H9 (cell line): Measurements from ENCODE around the gene TMEM156. TPM values are rescaled to one million over a fixed set of nuclear protein-coding genes. Genes with fewer than 3 reads are reported as not detected.

Source experiments
- DNase-seq: peaks from one replicate; pipeline ENCODE4 v3.0.0-alpha.2; 2017
- H2AFZ ChIP-seq: one replicate; pipeline ENCODE4 v1.6.1; 2013; ENCODE audit warnings: mild to moderate bottlenecking, low read length, control low read depth, moderate library complexity
- H2AK5ac ChIP-seq: 2 replicates; pipeline ENCODE4 v1.6.1; 2013; ENCODE audit warnings: low read length, control low read depth, mixed read lengths; ENCODE audit not compliant: insufficient read length
- H2BK120ac ChIP-seq: one replicate; pipeline ENCODE4 v1.6.1; 2013; ENCODE audit warnings: low read depth, mild to moderate bottlenecking, low read length, control low read depth, inconsistent platforms; ENCODE audit not compliant: poor library complexity, severe bottlenecking
- H2BK12ac ChIP-seq: 2 replicates; pipeline ENCODE4 v1.6.1; 2013; ENCODE audit warnings: low read length, control low read depth, mixed read lengths, low read depth; ENCODE audit not compliant: insufficient read length
- H2BK15ac ChIP-seq: 2 replicates; pipeline ENCODE4 v1.6.1; 2013; ENCODE audit warnings: low read depth, low read length, control low read depth
- H2BK20ac ChIP-seq: one replicate; pipeline ENCODE4 v1.6.1; 2013; ENCODE audit warnings: low read depth, mild to moderate bottlenecking, low read length, control low read depth, inconsistent platforms; ENCODE audit not compliant: poor library complexity, severe bottlenecking
- H2BK5ac ChIP-seq: 2 replicates; pipeline ENCODE4 v1.6.1; 2013; ENCODE audit warnings: low read length, control low read depth, mixed read lengths; ENCODE audit not compliant: insufficient read length
- H3K14ac ChIP-seq: 2 replicates; pipeline ENCODE4 v1.6.1; 2013; ENCODE audit warnings: low read length, control low read depth; ENCODE audit not compliant: insufficient read depth
- H3K18ac ChIP-seq: 2 replicates; pipeline ENCODE4 v1.6.1; 2013; ENCODE audit warnings: low read depth, mild to moderate bottlenecking, mixed read lengths, low read length, control low read depth; ENCODE audit not compliant: insufficient read length
- H3K23ac ChIP-seq: 2 replicates; pipeline ENCODE4 v1.6.1; 2013; ENCODE audit warnings: low read length, control low read depth, mixed read lengths, low read depth; ENCODE audit not compliant: insufficient read length
- H3K23me2 ChIP-seq: 2 replicates; pipeline ENCODE4 v1.6.1; 2013; ENCODE audit warnings: low read depth, mild to moderate bottlenecking, mixed read lengths, low read length, control low read depth; ENCODE audit not compliant: insufficient read length, poor library complexity, severe bottlenecking
- H3K27ac ChIP-seq: 2 replicates; pipeline ENCODE4 v1.5.1; 2013; ENCODE audit warnings: low read length, control low read depth, mixed read lengths, low read depth; ENCODE audit not compliant: insufficient read length
- H3K27me3 ChIP-seq: 2 replicates; pipeline ENCODE4 v1.6.1; 2013; ENCODE audit warnings: low read length, control low read depth, inconsistent platforms; ENCODE audit not compliant: insufficient read depth
- H3K4ac ChIP-seq: 2 replicates; pipeline ENCODE4 v1.6.1; 2013; ENCODE audit warnings: low read depth, mild to moderate bottlenecking, control low read depth, inconsistent platforms, low read length, moderate library complexity
- H3K4me1 ChIP-seq: 2 replicates; pipeline ENCODE4 v1.6.1; 2013; ENCODE audit warnings: low read length, control low read depth, inconsistent platforms; ENCODE audit not compliant: insufficient read depth
- H3K4me2 ChIP-seq: 2 replicates; pipeline ENCODE4 v1.6.1; 2013; ENCODE audit warnings: low read length, control low read depth, mixed read lengths; ENCODE audit not compliant: insufficient read length, insufficient read depth
- H3K56ac ChIP-seq: 2 replicates; pipeline ENCODE4 v1.6.1; 2013; ENCODE audit warnings: low read depth, mild to moderate bottlenecking, mixed read lengths, low read length, control low read depth; ENCODE audit not compliant: insufficient read length
- H3K79me1 ChIP-seq: 2 replicates; pipeline ENCODE4 v1.6.1; 2013; ENCODE audit warnings: low read depth, mild to moderate bottlenecking, moderate library complexity, low read length, control low read depth, inconsistent platforms; ENCODE audit not compliant: insufficient read depth, poor library complexity, severe bottlenecking
- H3K79me2 ChIP-seq: 2 replicates; pipeline ENCODE4 v1.6.1; 2013; ENCODE audit warnings: low read length, control low read depth, inconsistent platforms; ENCODE audit not compliant: insufficient read depth
- H3K9ac ChIP-seq: 2 replicates; pipeline ENCODE4 v1.6.1; 2013; ENCODE audit warnings: low read length, control low read depth, mixed read lengths; ENCODE audit not compliant: insufficient read length; ENCODE audit errors: extremely low read depth
- H3K9me3 ChIP-seq: one replicate; pipeline ENCODE4 v1.6.1; 2013; ENCODE audit warnings: low read depth, low read length, inconsistent platforms; ENCODE audit not compliant: control insufficient read depth
- H3T11ph ChIP-seq: one replicate; pipeline ENCODE4 v1.6.1; 2013; ENCODE audit warnings: mild to moderate bottlenecking, low read length, control low read depth, inconsistent platforms
- H4K20me1 ChIP-seq: one replicate; pipeline ENCODE4 v1.6.1; 2013; ENCODE audit not compliant: control insufficient read depth, insufficient read length, insufficient read depth
- H4K5ac ChIP-seq: 2 replicates; pipeline ENCODE4 v1.6.1; 2013; ENCODE audit warnings: low read depth, mild to moderate bottlenecking, mixed read lengths, low read length, control low read depth; ENCODE audit not compliant: insufficient read length
- H4K8ac ChIP-seq: replicated peaks from 2 replicates; pipeline ENCODE4 v1.6.1; 2013; ENCODE audit warnings: low read length, control low read depth, mixed read lengths, low read depth; ENCODE audit not compliant: insufficient read length
- H4K91ac ChIP-seq: 2 replicates; pipeline ENCODE4 v1.6.1; 2013; ENCODE audit warnings: low read depth, mild to moderate bottlenecking, moderate library complexity, mixed read lengths, low read length, control low read depth; ENCODE audit not compliant: insufficient read length
- H3K27ac Mint-ChIP-seq, 3 experiments: 2 replicates in 2 of 3; 3 replicates in 1 of 3; pipeline ENCODE4 v1.8.0; 2020 to 2021; ENCODE audit warnings: mixed read lengths in 3 of 3, mild to moderate bottlenecking in 1 of 3, moderate library complexity in 1 of 3
- H3K27me3 Mint-ChIP-seq: 2 replicates; pipeline ENCODE4 v1.8.0; 2021; ENCODE audit warnings: low read depth, mild to moderate bottlenecking, moderate library complexity, mixed read lengths
- H3K36me3 Mint-ChIP-seq, 3 experiments: 2 replicates in 2 of 3; 3 replicates in 1 of 3; pipeline ENCODE4 v1.8.0; 2020 to 2021; ENCODE audit warnings: low read depth in 3 of 3, mixed read lengths in 3 of 3; ENCODE audit not compliant: insufficient read depth in 1 of 3
- H3K4me1 Mint-ChIP-seq, 2 experiments: 2 replicates each; pipeline ENCODE4 v1.8.0; 2020; ENCODE audit warnings: mixed read lengths in 2 of 2
- H3K4me3 Mint-ChIP-seq, 2 experiments: 2 replicates in 1 of 2; 3 replicates in 1 of 2; pipeline ENCODE4 v1.8.0; 2020 to 2021; ENCODE audit warnings: mild to moderate bottlenecking in 2 of 2, mixed read lengths in 2 of 2, moderate library complexity in 1 of 2
- H3K9me3 Mint-ChIP-seq, 2 experiments: 2 replicates in 1 of 2; 3 replicates in 1 of 2; pipeline ENCODE4 v1.8.0; 2020; ENCODE audit warnings: mild to moderate bottlenecking in 2 of 2, mixed read lengths in 2 of 2, moderate library complexity in 1 of 2
- CTCF ChIP-seq: fragments of 200-600 bp; sonication (generic); conservative IDR thresholded peaks from 3 replicates; pipeline ENCODE4 v1.8.0; 2021; ENCODE audit warnings: antibody characterized with exemption, mild to moderate bottlenecking
- WGBS: extraction: QIAGEN DNeasy Blood & Tissue Kit; methylation state at CpG from one replicate; pipeline ENCODE4 v1.1.7; 2013; ENCODE audit warnings: missing lambda C conversion rate, low lambda C conversion rate, mixed read lengths; ENCODE audit not compliant: insufficient read length; ENCODE audit errors: extremely low coverage; 5-methylcytosine and 5-hydroxymethylcytosine counted together
- total RNA-seq: library from RNA; stranded (reverse); gene quantifications from 2 replicates; pipeline ENCODE4 v1.2.1, GENCODE V29; 2021

TMEM156 gene
- total RNA-seq, 1 experiment from 2014 or later: not detected

- no peak for TF ChIP-seq CTCF
- Mint-ChIP-seq H3K27me3 (no peaks in the 10 kb centered on the region), H3K36me3 (peaks cover 0 to 5% (median 5%) of the 10 kb centered on the region in 3 experiments; a peak in 2 of 7 replicates)
Measured at GRCh38 chr4:39078829-39079228, 46.6 kb upstream of the TMEM156 start.

More at GRCh38 chr4:39078829-39079228, 46.6 kb upstream of the TMEM156 start:
- no peak overlapping the region for H3K23ac ChIP-seq
- H3K27me3 ChIP-seq: no peaks in the 10 kb centered on the region
- H3K23me2 ChIP-seq: no peaks in the 10 kb centered on the region
- H2BK120ac ChIP-seq: no peak overlapping the region
- no peak overlapping the region for H2AFZ ChIP-seq
- no peak overlapping the region for H4K8ac ChIP-seq
- no peak overlapping the region for H3T11ph ChIP-seq
- Mint-ChIP-seq H3K4me3 (no peak overlapping the region), H3K4me1 (peaks cover 0 to 3% of the 10 kb centered on the region in 2 experiments; a peak in 2 of 4 replicates), H3K27ac (no peak overlapping the region; a peak in 1 of 7 replicates), H3K9me3 (no peaks in the 10 kb centered on the region)
- H3K9me3 ChIP-seq: no peaks in the 10 kb centered on the region
- no peak overlapping the region for H4K91ac ChIP-seq
- H3K4me2 ChIP-seq: no peak overlapping the region
- H2BK15ac ChIP-seq: no peak overlapping the region
- no peak for DNase-seq
- H3K14ac ChIP-seq: no peak overlapping the region
- H3K4ac ChIP-seq: no peak overlapping the region
- no peak overlapping the region for H3K27ac ChIP-seq
- H2AK5ac ChIP-seq: no peak overlapping the region
- no peak overlapping the region for H4K5ac ChIP-seq
- no peaks in the 10 kb centered on the region for H3K79me1 ChIP-seq
- no peak overlapping the region for H3K9ac ChIP-seq
- no CpG with 5 or more reads among the region's 2 CpGs for WGBS
- no peak overlapping the region for H3K56ac ChIP-seq
- H4K20me1 ChIP-seq: no peaks in the 10 kb centered on the region
- no peak overlapping the region for H2BK20ac ChIP-seq
- no peak overlapping the region for H2BK5ac ChIP-seq
- H3K79me2 ChIP-seq: no peaks in the 10 kb centered on the region
- H3K4me1 ChIP-seq: no peaks in the 10 kb centered on the region
- no peak overlapping the region for H2BK12ac ChIP-seq
- H3K18ac ChIP-seq: no peak overlapping the region
